Trophoblast cell (in vitro differentiated cells and primary cell): ENCODE results near the gene PDC.

Experiments
- DNase-seq, 2 donors: peaks; one replicate each; pipeline ENCODE4 v3.0.0-alpha.2; 2016
- H2AFZ ChIP-seq: 2 replicates; pipeline ENCODE4 v1.6.1; 2013; ENCODE audit warnings: low read length, moderate library complexity, mild to moderate bottlenecking; ENCODE audit not compliant: insufficient read depth, poor library complexity
- H2AK5ac ChIP-seq: 2 replicates; pipeline ENCODE4 v1.6.1; 2013; ENCODE audit warnings: mild to moderate bottlenecking, low read length
- H2BK120ac ChIP-seq: 2 replicates; pipeline ENCODE4 v1.6.1; 2013; ENCODE audit warnings: low read length, mild to moderate bottlenecking, moderate library complexity; ENCODE audit not compliant: insufficient read depth, poor library complexity
- H2BK12ac ChIP-seq: 2 replicates; pipeline ENCODE4 v1.6.1; 2013; ENCODE audit warnings: mild to moderate bottlenecking, low read length, moderate library complexity
- H2BK5ac ChIP-seq: 2 replicates; pipeline ENCODE4 v1.6.1; 2013; ENCODE audit warnings: low read length, low read depth, moderate library complexity, mild to moderate bottlenecking; ENCODE audit not compliant: poor library complexity
- H3K14ac ChIP-seq: 2 replicates; pipeline ENCODE4 v1.6.1; 2013; ENCODE audit warnings: mild to moderate bottlenecking, low read length
- H3K18ac ChIP-seq: 2 replicates; pipeline ENCODE4 v1.6.1; 2013; ENCODE audit warnings: mild to moderate bottlenecking, low read length
- H3K23ac ChIP-seq: 2 replicates; pipeline ENCODE4 v1.6.1; 2013; ENCODE audit warnings: low read length
- H3K27ac ChIP-seq: 2 replicates; pipeline ENCODE4 v1.5.1; 2013; ENCODE audit warnings: low read depth, mild to moderate bottlenecking, inconsistent platforms, low read length, moderate library complexity
- H3K27me3 ChIP-seq: 2 replicates; pipeline ENCODE4 v1.6.1; 2013; ENCODE audit warnings: inconsistent platforms, mild to moderate bottlenecking, low read length, moderate library complexity; ENCODE audit not compliant: insufficient read depth
- H3K36me3 ChIP-seq, 2 experiments: 1 replicate in 1 of 2; 2 replicates in 1 of 2; pipeline ENCODE4 v1.6.1; 2013; ENCODE audit warnings: low read length in 2 of 2, mild to moderate bottlenecking in 2 of 2, moderate library complexity in 1 of 2; ENCODE audit not compliant: insufficient read depth in 2 of 2, control insufficient read depth in 1 of 2
- H3K4ac ChIP-seq: 2 replicates; pipeline ENCODE4 v1.6.1; 2013; ENCODE audit warnings: low read depth, mild to moderate bottlenecking, low read length, moderate library complexity
- H3K4me1 ChIP-seq, 2 experiments: 1 replicate in 1 of 2; 2 replicates in 1 of 2; pipeline ENCODE4 v1.6.1; 2013; ENCODE audit warnings: low read length in 2 of 2, mild to moderate bottlenecking in 2 of 2, moderate library complexity in 1 of 2; ENCODE audit not compliant: insufficient read depth in 2 of 2, control insufficient read depth in 1 of 2
- H3K4me2 ChIP-seq: 2 replicates; pipeline ENCODE4 v1.6.1; 2013; ENCODE audit warnings: inconsistent platforms, mild to moderate bottlenecking, low read length, moderate library complexity
- H3K4me3 ChIP-seq: 2 replicates; pipeline ENCODE4 v1.5.1; 2013; ENCODE audit warnings: mild to moderate bottlenecking, low read depth, low read length, inconsistent platforms
- H3K79me1 ChIP-seq: one replicate; pipeline ENCODE4 v1.6.1; 2013; ENCODE audit warnings: low read length
- H3K79me2 ChIP-seq: 2 replicates; pipeline ENCODE4 v1.6.1; 2013; ENCODE audit warnings: low read length, mild to moderate bottlenecking; ENCODE audit not compliant: control insufficient read depth, insufficient read depth, poor library complexity
- H3K9ac ChIP-seq: 2 replicates; pipeline ENCODE4 v1.6.1; 2013; ENCODE audit warnings: mild to moderate bottlenecking, low read length
- H3K9me3 ChIP-seq: 2 replicates; pipeline ENCODE4 v1.6.1; 2013; ENCODE audit warnings: low read depth, mild to moderate bottlenecking, control low read depth, inconsistent platforms, low read length; ENCODE audit not compliant: insufficient read depth
- H4K12ac ChIP-seq: 2 replicates; pipeline ENCODE4 v1.6.1; 2013; ENCODE audit warnings: low read depth, mild to moderate bottlenecking, low read length, moderate library complexity
- H4K8ac ChIP-seq: 2 replicates; pipeline ENCODE4 v1.6.1; 2013; ENCODE audit warnings: low read depth, mild to moderate bottlenecking, low read length, moderate library complexity
- H4K91ac ChIP-seq: one replicate; pipeline ENCODE4 v1.6.1; 2013; ENCODE audit warnings: low read depth, mild to moderate bottlenecking, low read length, moderate library complexity
- WGBS: extraction: QIAGEN DNeasy Blood & Tissue Kit; methylation state at CpG from one replicate; pipeline ENCODE4 v1.1.7; 2013; ENCODE audit warnings: missing lambda C conversion rate; ENCODE audit not compliant: insufficient read length, insufficient coverage; ENCODE audit errors: extremely low coverage; 5-methylcytosine and 5-hydroxymethylcytosine counted together

PDC gene

GRCh38 chr1:186418503-186418902, 42.4 kb downstream of the PDC start:
- Histone ChIP-seq H3K4me1 (no peaks in the 10 kb centered on the region), H3K4me2 (no peak overlapping the region), H3K14ac (no peak overlapping the region), H3K23ac (no peak overlapping the region), H3K27me3 (no peaks in the 10 kb centered on the region), H2AFZ (no peak overlapping the region), H3K27ac (no peak overlapping the region), H3K79me2 (no peaks in the 10 kb centered on the region), H4K8ac (no peak overlapping the region), H2AK5ac (no peak overlapping the region), H3K79me1 (no peaks in the 10 kb centered on the region), H2BK5ac (no peak overlapping the region), H2BK120ac (no peak overlapping the region), H3K18ac (no peak overlapping the region), H3K9me3 (no peaks in the 10 kb centered on the region), H3K9ac (no peak overlapping the region), H3K36me3 (peaks cover 2 to 5% of the 10 kb centered on the region in 2 experiments), H3K4ac (no peak overlapping the region), H4K91ac (no peak overlapping the region), H3K4me3 (no peak overlapping the region), H4K12ac (no peak overlapping the region), H2BK12ac (no peak overlapping the region)
- DNase-seq, result no peak
- WGBS, result no CpG with 5 or more reads among the region's 4 CpGs

GRCh38 chr1:186413319-186413718, 47.6 kb downstream of the PDC start:
- no peak overlapping the region for H2AK5ac ChIP-seq
- H3K4me1 ChIP-seq, result no peaks in the 10 kb centered on the region
- WGBS, result no CpG with 5 or more reads among the region's 1 CpG

DNA sequence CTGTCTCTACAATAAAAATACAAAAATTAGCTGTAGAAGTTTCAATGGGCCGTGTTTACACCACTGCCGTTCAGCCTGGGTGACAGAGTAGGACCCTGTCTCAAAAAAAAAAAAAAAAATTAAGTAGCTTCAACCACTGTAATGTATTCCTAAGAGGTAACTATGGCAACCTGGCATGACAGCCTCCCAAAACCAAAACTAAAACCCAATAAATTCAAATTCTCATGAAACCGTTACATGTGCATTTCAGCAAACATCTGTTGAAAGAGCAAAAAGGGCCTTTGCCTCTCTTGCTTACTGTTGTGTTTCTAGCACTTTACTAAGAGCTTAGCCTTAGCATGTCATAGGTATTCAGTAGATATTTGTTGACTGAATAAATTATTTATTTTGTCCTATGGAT, 51.8 kb downstream of the PDC start:
- H3K23ac ChIP-seq, result no peak overlapping the region
- H4K91ac ChIP-seq, result no peak overlapping the region
- H2BK12ac ChIP-seq, result no peak overlapping the region
- no peaks in the 10 kb centered on the region for H3K79me1 ChIP-seq
- no peak overlapping the region for H3K9ac ChIP-seq
- no peak overlapping the region for H2AK5ac ChIP-seq
- H3K18ac ChIP-seq, result no peak overlapping the region
- H3K9me3 ChIP-seq, result no peaks in the 10 kb centered on the region
- no peak overlapping the region for H3K14ac ChIP-seq
- no peak for DNase-seq
- no peaks in the 10 kb centered on the region for H3K79me2 ChIP-seq
- WGBS, result no CpG with 5 or more reads among the region's 3 CpGs
- H3K4me1 ChIP-seq, result no peaks in the 10 kb centered on the region
- H3K27me3 ChIP-seq, result no peaks in the 10 kb centered on the region
- no peak overlapping the region for H4K8ac ChIP-seq
- peaks cover 4 to 7% of the 10 kb centered on the region in 2 experiments for H3K36me3 ChIP-seq
- no peak overlapping the region for H3K4me2 ChIP-seq
- H3K27ac ChIP-seq, result no peak overlapping the region
- no peak overlapping the region for H2BK5ac ChIP-seq
- H4K12ac ChIP-seq, result no peak overlapping the region
- no peak overlapping the region for H3K4ac ChIP-seq
- H2BK120ac ChIP-seq, result no peak overlapping the region
- no peak overlapping the region for H2AFZ ChIP-seq
- no peak overlapping the region for H3K4me3 ChIP-seq

More at GRCh38 chr1:186413319-186413718, 47.6 kb downstream of the PDC start:
- Histone ChIP-seq H3K4me3 (no peak overlapping the region), H3K79me1 (no peaks in the 10 kb centered on the region), H3K14ac (no peak overlapping the region), H4K91ac (no peak overlapping the region), H3K23ac (no peak overlapping the region), H3K4ac (no peak overlapping the region), H3K36me3 (peaks cover 2 to 7% of the 10 kb centered on the region in 2 experiments), H2BK120ac (no peak overlapping the region), H2BK5ac (no peak overlapping the region), H2AFZ (no peak overlapping the region), H4K8ac (no peak overlapping the region), H3K9me3 (no peaks in the 10 kb centered on the region), H3K18ac (no peak overlapping the region), H2BK12ac (no peak overlapping the region), H3K9ac (no peak overlapping the region), H3K79me2 (no peaks in the 10 kb centered on the region), H4K12ac (no peak overlapping the region), H3K4me2 (no peak overlapping the region), H3K27ac (no peak overlapping the region), H3K27me3 (no peaks in the 10 kb centered on the region)
- DNase-seq, result peak in 1 of 2 donors; percentile 41

- Histone ChIP-seq H4K12ac (no peak overlapping the region), H3K27ac (no peak overlapping the region), H3K79me1 (no peaks in the 10 kb centered on the region), H2AFZ (no peak overlapping the region), H3K9ac (no peak overlapping the region), H3K23ac (no peak overlapping the region), H3K9me3 (no peaks in the 10 kb centered on the region), H3K4ac (no peak overlapping the region), H3K4me1 (no peaks in the 10 kb centered on the region), H3K79me2 (no peaks in the 10 kb centered on the region), H3K36me3 (peaks cover 7 to 8% of the 10 kb centered on the region in 2 experiments), H4K8ac (no peak overlapping the region), H3K14ac (no peak overlapping the region), H3K18ac (no peak overlapping the region), H3K4me2 (no peak overlapping the region), H4K91ac (no peak overlapping the region), H2BK5ac (no peak overlapping the region), H2AK5ac (no peak overlapping the region), H2BK12ac (no peak overlapping the region), H2BK120ac (no peak overlapping the region), H3K4me3 (no peak overlapping the region), H3K27me3 (no peaks in the 10 kb centered on the region)
- no CpG with 5 or more reads among the region's 5 CpGs for whole genome bisulfite sequencing
- DNase-seq, result peak in 1 of 2 donors; percentile 71
Measured at GRCh38 chr1:186404454-186405051, 56.4 kb downstream of the PDC start.
